Keratinocyte (primary cell): Measurements from ENCODE around the gene CCDC86. TPM values are rescaled to one million over a fixed set of nuclear protein-coding genes. Genes with fewer than 3 reads are reported as not detected.

Experiments
- DNase-seq: peaks from one replicate; pipeline ENCODE4 v3.0.0-alpha.2; 2011; ENCODE audit warnings: low read depth, missing footprints, low spot score
- FAIRE-seq: peaks from 2 replicates; lab custom pipeline; 2011; peaks lifted over from hg19 to GRCh38; lab: Jason Lieb, UNC
- H2AFZ ChIP-seq: 2 replicates; pipeline ENCODE4 v1.6.0; 2012; ENCODE audit warnings: low read length, control low read depth, inconsistent platforms; ENCODE audit not compliant: control insufficient read depth
- H3K27ac ChIP-seq: 2 replicates; pipeline ENCODE4 v1.5.1; 2011; ENCODE audit warnings: low read length; ENCODE audit not compliant: control insufficient read depth, insufficient read depth
- H3K27me3 ChIP-seq: 3 replicates; pipeline ENCODE4 v1.6.0; 2011; ENCODE audit warnings: low read length; ENCODE audit not compliant: control insufficient read depth, insufficient read depth; ENCODE audit errors: extremely low read depth
- H3K36me3 ChIP-seq, 2 experiments: 2 replicates in 1 of 2; 3 replicates in 1 of 2; pipeline ENCODE4 v1.5.1; 2011; ENCODE audit warnings: low read length in 2 of 2, mild to moderate bottlenecking in 1 of 2; ENCODE audit not compliant: control insufficient read depth in 2 of 2, insufficient read depth in 2 of 2; ENCODE audit errors: extremely low read depth in 1 of 2
- H3K4me1 ChIP-seq: 3 replicates; pipeline ENCODE4 v1.5.1; 2011; ENCODE audit warnings: low read length; ENCODE audit not compliant: control insufficient read depth, insufficient read depth; ENCODE audit errors: extremely low read depth
- H3K4me2 ChIP-seq: 3 replicates; pipeline ENCODE4 v1.6.0; 2011; ENCODE audit warnings: low read depth, low read length; ENCODE audit not compliant: control insufficient read depth, insufficient read depth; ENCODE audit errors: extremely low read depth
- H3K4me3 ChIP-seq, 3 experiments: fragments of 200-600 bp in 1 of 3; sonication (generic) in 1 of 3; 2 replicates in 2 of 3; 3 replicates in 1 of 3; pipeline ENCODE4 v1.5.1; 2011 to 2016; ENCODE audit warnings: low read length in 3 of 3, mild to moderate bottlenecking in 3 of 3, control low read depth in 2 of 3, inconsistent platforms in 1 of 3, low read depth in 1 of 3, mixed read lengths in 1 of 3, mixed run types in 1 of 3, moderate library complexity in 1 of 3; ENCODE audit not compliant: control insufficient read depth in 2 of 3, insufficient read depth in 2 of 3; ENCODE audit errors: extremely low read depth in 1 of 3
- H3K79me2 ChIP-seq: 2 replicates; pipeline ENCODE4 v1.6.0; 2012; ENCODE audit warnings: low read length; ENCODE audit not compliant: control insufficient read depth, insufficient read depth
- H3K9ac ChIP-seq: 3 replicates; pipeline ENCODE4 v1.6.0; 2011; ENCODE audit warnings: low read length; ENCODE audit not compliant: control insufficient read depth, insufficient read depth; ENCODE audit errors: extremely low read depth
- H3K9me1 ChIP-seq: 3 replicates; pipeline ENCODE4 v1.6.0; 2011; ENCODE audit warnings: low read length; ENCODE audit not compliant: control insufficient read depth, insufficient read depth; ENCODE audit errors: extremely low read depth
- H3K9me3 ChIP-seq: 2 replicates; pipeline ENCODE4 v1.5.1; 2012; ENCODE audit warnings: low read depth, low read length; ENCODE audit not compliant: control insufficient read depth
- H4K20me1 ChIP-seq: 3 replicates; pipeline ENCODE4 v1.6.0; 2011; ENCODE audit warnings: low read length; ENCODE audit not compliant: control insufficient read depth, insufficient read depth; ENCODE audit errors: extremely low read depth
- CTCF ChIP-seq, 3 experiments: IDR thresholded peaks in 1 of 3; conservative IDR thresholded peaks in 1 of 3; optimal IDR thresholded peaks in 1 of 3; 2 replicates in 2 of 3; 3 replicates in 1 of 3; pipeline versions ENCODE3 to v1.5.1; 2011; ENCODE audit warnings: low read length in 3 of 3, mild to moderate bottlenecking in 3 of 3, moderate library complexity in 2 of 3, control low read depth in 1 of 3, inconsistent platforms in 1 of 3; ENCODE audit not compliant: insufficient read depth in 2 of 3; ENCODE audit errors: extremely low read depth in 1 of 3
- EZH2 ChIP-seq: IDR thresholded peaks from one replicate; pipeline ENCODE4 v1.6.1; 2012; ENCODE audit warnings: inconsistent platforms, mild to moderate bottlenecking, low read length, moderate library complexity
- dilution Hi-C: fragments of 300-500 bp; cut with MboI; formaldehyde crosslinking; loops from one replicate; pipeline ENCODE4 v1.7.0; 2020; ENCODE audit warnings: low sequenced_read_pairs; ENCODE audit not compliant: extremely low pct_ligation_motif_present
- polyA plus RNA-seq, 5 experiments: library from polyadenylated mRNA; depleted of rRNA in 3 of 5; stranded (reverse) in 3 of 5; stranded (forward) in 1 of 5; unstranded in 1 of 5; fragments of >200 nt; gene quantifications; 1 replicate in 1 of 5; 2 replicates in 3 of 5; 3 replicates in 1 of 5; pipeline versions ENCODE4 v1.2.1 to v1.2.3, GENCODE V29; 2011 to 2012; ENCODE audit warnings: missing spikeins in 2 of 5, low read depth in 1 of 5, low replicate concordance in 1 of 5

CCDC86 gene
- polyA plus RNA-seq, 1 donor (not counting 4 experiments of a cell fraction or from before 2014, with no cell fraction given): 29.3 TPM

GRCh38 chr11:60842668-60843600 is 1.0 kb downstream of the CCDC86 start:
- no peak for FAIRE-seq

GRCh38 chr11:60844045-60844869 is 2.3 kb downstream of the CCDC86 start:
- Histone ChIP-seq H3K4me1 (peaks cover 29% of the 10 kb centered on the region), H3K4me3 (peak overlapping the region; percentile 72 to 96 (median 73)), H3K36me3 (peaks cover 15 to 30% of the 10 kb centered on the region in 2 experiments), H3K27ac (peak overlapping the region; percentile 95), H3K9me3 (no peaks in the 10 kb centered on the region), H3K9ac (peak overlapping the region; percentile 97), H3K79me2 (peaks cover 44% of the 10 kb centered on the region), H2AFZ (no peak overlapping the region), H3K9me1 (no peaks in the 10 kb centered on the region), H3K4me2 (peak overlapping the region; percentile 96), H3K27me3 (no peaks in the 10 kb centered on the region), H4K20me1 (peaks cover 8% of the 10 kb centered on the region)
- FAIRE-seq: no peak
- no peak for DNase-seq
- dilution Hi-C loops: no loop called here
- TF ChIP-seq CTCF (optimal IDR thresholded peaks at IDR 0.05 in 1 of 3, IDR thresholded peaks at IDR 0.05 in 1 of 3, conservative IDR thresholded peaks at IDR 0.05 in 1 of 3; ENCODE audit: extremely low read depth in 1 of 3, insufficient read depth in 2 of 3, low read length in 3 of 3) (no peak), EZH2 (no peak)

More at GRCh38 chr11:60842668-60843600, 1.0 kb downstream of the CCDC86 start:
- H3K27me3 ChIP-seq: no peaks in the 10 kb centered on the region
- no peaks in the 10 kb centered on the region for H3K9me3 ChIP-seq
- peaks cover 8% of the 10 kb centered on the region for H4K20me1 ChIP-seq
- peaks cover 44% of the 10 kb centered on the region for H3K79me2 ChIP-seq
- no peaks in the 10 kb centered on the region for H3K9me1 ChIP-seq
- no peak for DNase-seq
- H3K4me2 ChIP-seq: peak overlapping the region; percentile 96
- peak overlapping the region; percentile 81 for H2AFZ ChIP-seq
- H3K36me3 ChIP-seq: peaks cover 6 to 18% of the 10 kb centered on the region in 2 experiments
- dilution Hi-C loops: no loop called here
- peak overlapping the region; percentile 72 to 96 (median 73) for H3K4me3 ChIP-seq
- peak overlapping the region; percentile 95 for H3K27ac ChIP-seq
- peaks cover 29% of the 10 kb centered on the region for H3K4me1 ChIP-seq
- H3K9ac ChIP-seq: peak overlapping the region; percentile 97
- TF ChIP-seq CTCF (optimal IDR thresholded peaks at IDR 0.05 in 1 of 3, IDR thresholded peaks at IDR 0.05 in 1 of 3, conservative IDR thresholded peaks at IDR 0.05 in 1 of 3; ENCODE audit: extremely low read depth in 1 of 3, insufficient read depth in 2 of 3, low read length in 3 of 3) (no peak), EZH2 (no peak)
